HUES6 (cell line): ENCODE data around the gene TMEM213.

ENCODE experiments used
- H3K27ac ChIP-seq: 2 replicates; pipeline ENCODE4 v1.7.0; 2013; ENCODE audit warnings: low read depth, mild to moderate bottlenecking, low read length, inconsistent platforms
- H3K27me3 ChIP-seq: 2 replicates; pipeline ENCODE4 v1.6.1; 2013; ENCODE audit warnings: low read length; ENCODE audit not compliant: control insufficient read depth, insufficient read depth
- H3K36me3 ChIP-seq: 2 replicates; pipeline ENCODE4 v1.6.1; 2013; ENCODE audit warnings: low read length; ENCODE audit not compliant: control insufficient read depth, insufficient read depth
- H3K4me1 ChIP-seq: 2 replicates; pipeline ENCODE4 v1.6.1; 2013; ENCODE audit warnings: low read length; ENCODE audit not compliant: control insufficient read depth, insufficient read depth
- H3K4me3 ChIP-seq: 2 replicates; pipeline ENCODE4 v1.5.1; 2013; ENCODE audit warnings: low read depth, low read length
- H3K9ac ChIP-seq: one replicate; pipeline ENCODE4 v1.6.1; 2013; ENCODE audit warnings: mild to moderate bottlenecking, low read length
- H3K9me3 ChIP-seq: 2 replicates; pipeline ENCODE4 v1.6.1; 2013; ENCODE audit warnings: low read depth, low read length; ENCODE audit not compliant: control insufficient read depth, insufficient read depth

The TMEM213 gene

GRCh38 chr7:138797715-138798320 is at the start of gene TMEM213, which contains the start of gene ATP6V0A4:
Gene TMEM213, plus strand, starts transcription at chr7:138797994. Its CDS starts 111 bp downstream, at chr7:138798105.
Gene ATP6V0A4, minus strand, starts transcription at chr7:138798196. Its CDS starts 26,949 bp downstream, at chr7:138771247.
- H3K36me3 ChIP-seq, result no peaks in the 10 kb centered on the region
- no peaks in the 10 kb centered on the region for H3K9me3 ChIP-seq
- H3K4me1 ChIP-seq, result peaks cover 19% of the 10 kb centered on the region
- H3K4me3 ChIP-seq, result peak within 1 kb of the TSS; percentile 45
- no peak within 1 kb of the TSS for H3K27ac ChIP-seq
- H3K27me3 ChIP-seq, result peaks cover 2% of the 10 kb centered on the region; the same call in 1 of the 2 replicates
- no peak within 1 kb of the TSS for H3K9ac ChIP-seq

GRCh38 chr7:138748666-138749065 is 49.1 kb upstream of the TMEM213 start:
- Histone ChIP-seq H3K4me3 (no peak overlapping the region), H3K36me3 (no peaks in the 10 kb centered on the region), H3K4me1 (peaks cover 14% of the 10 kb centered on the region), H3K9ac (no peak overlapping the region), H3K27ac (no peak overlapping the region), H3K9me3 (no peaks in the 10 kb centered on the region), H3K27me3 (no peaks in the 10 kb centered on the region)

- H3K4me1 ChIP-seq, result peaks cover 18% of the 10 kb centered on the region
- H3K27ac ChIP-seq, result no peak overlapping the region
- H3K27me3 ChIP-seq, result no peaks in the 10 kb centered on the region
- H3K36me3 ChIP-seq, result no peaks in the 10 kb centered on the region
- no peak overlapping the region for H3K4me3 ChIP-seq
- H3K9ac ChIP-seq, result no peak overlapping the region
- no peaks in the 10 kb centered on the region for H3K9me3 ChIP-seq
These were observed 47.8 kb upstream of the TMEM213 start for GRCh38 chr7:138749960-138750359.

GRCh38 chr7:138750473-138750872 is 47.3 kb upstream of the TMEM213 start:
- H3K4me1 ChIP-seq, result peaks cover 23% of the 10 kb centered on the region
- H3K27ac ChIP-seq, result no peak overlapping the region
- no peaks in the 10 kb centered on the region for H3K36me3 ChIP-seq
- H3K4me3 ChIP-seq, result no peak overlapping the region
- H3K9ac ChIP-seq, result no peak overlapping the region
- no peaks in the 10 kb centered on the region for H3K27me3 ChIP-seq
- no peaks in the 10 kb centered on the region for H3K9me3 ChIP-seq

- no peak overlapping the region for H3K27ac ChIP-seq
- H3K9me3 ChIP-seq, result no peaks in the 10 kb centered on the region
- H3K9ac ChIP-seq, result no peak overlapping the region
- H3K27me3 ChIP-seq, result no peaks in the 10 kb centered on the region
- H3K4me1 ChIP-seq, result peaks cover 27% of the 10 kb centered on the region
- no peaks in the 10 kb centered on the region for H3K36me3 ChIP-seq
- no peak overlapping the region for H3K4me3 ChIP-seq
These were observed 46.8 kb upstream of the TMEM213 start for GRCh38 chr7:138750901-138751464.

- no peak overlapping the region for H3K9ac ChIP-seq
- H3K36me3 ChIP-seq, result no peaks in the 10 kb centered on the region
- no peaks in the 10 kb centered on the region for H3K27me3 ChIP-seq
- H3K4me3 ChIP-seq, result no peak overlapping the region
- H3K27ac ChIP-seq, result no peak overlapping the region
- no peaks in the 10 kb centered on the region for H3K9me3 ChIP-seq
- peaks cover 27% of the 10 kb centered on the region for H3K4me1 ChIP-seq
These were observed 45.2 kb upstream of the TMEM213 start for GRCh38 chr7:138752518-138753149.

GRCh38 chr7:138753150-138753518 is 44.7 kb upstream of the TMEM213 start:
- H3K27me3 ChIP-seq, result no peaks in the 10 kb centered on the region
- H3K36me3 ChIP-seq, result no peaks in the 10 kb centered on the region
- no peak overlapping the region for H3K9ac ChIP-seq
- peaks cover 27% of the 10 kb centered on the region for H3K4me1 ChIP-seq
- H3K27ac ChIP-seq, result no peak overlapping the region
- no peak overlapping the region for H3K4me3 ChIP-seq
- no peaks in the 10 kb centered on the region for H3K9me3 ChIP-seq

GRCh38 chr7:138753610-138754009 is 44.2 kb upstream of the TMEM213 start:
- H3K27ac ChIP-seq, result no peak overlapping the region
- H3K9me3 ChIP-seq, result no peaks in the 10 kb centered on the region
- H3K4me3 ChIP-seq, result no peak overlapping the region
- no peaks in the 10 kb centered on the region for H3K27me3 ChIP-seq
- no peaks in the 10 kb centered on the region for H3K36me3 ChIP-seq
- H3K4me1 ChIP-seq, result peaks cover 27% of the 10 kb centered on the region
- no peak overlapping the region for H3K9ac ChIP-seq

GRCh38 chr7:138755331-138755747 is 42.5 kb upstream of the TMEM213 start:
- H3K36me3 ChIP-seq, result no peaks in the 10 kb centered on the region
- H3K27ac ChIP-seq, result no peak overlapping the region
- H3K27me3 ChIP-seq, result no peaks in the 10 kb centered on the region
- no peak overlapping the region for H3K4me3 ChIP-seq
- H3K9me3 ChIP-seq, result no peaks in the 10 kb centered on the region
- H3K4me1 ChIP-seq, result peaks cover 27% of the 10 kb centered on the region
- no peak overlapping the region for H3K9ac ChIP-seq

- H3K9ac ChIP-seq, result no peak overlapping the region
- H3K4me1 ChIP-seq, result peaks cover 27% of the 10 kb centered on the region
- H3K27me3 ChIP-seq, result no peaks in the 10 kb centered on the region
- no peaks in the 10 kb centered on the region for H3K36me3 ChIP-seq
- no peaks in the 10 kb centered on the region for H3K9me3 ChIP-seq
- H3K27ac ChIP-seq, result no peak overlapping the region
- H3K4me3 ChIP-seq, result no peak overlapping the region
These were observed 41.8 kb upstream of the TMEM213 start for GRCh38 chr7:138755842-138756590.
